ENCODE measurements around the gene ZNF366.

The ZNF366 gene

GRCh38 chr5:72518001-72518683 is 10.9 kb upstream of the ZNF366 start:
- no peak for FAIRE-seq

GRCh38 chr5:72516916-72517315 is 9.7 kb upstream of the ZNF366 start:
- FAIRE-seq = no peak

GRCh38 chr5:72515211-72515610 is 8.0 kb upstream of the ZNF366 start:
- FAIRE-seq = no peak

GRCh38 chr5:72512593-72512860 is 5.3 kb upstream of the ZNF366 start:
- no peak for FAIRE-seq

GRCh38 chr5:72511774-72512592 is 4.8 kb upstream of the ZNF366 start:
- FAIRE-seq = no peak

GRCh38 chr5:72511366-72511765 is 4.2 kb upstream of the ZNF366 start:
- no peak for FAIRE-seq

GRCh38 chr5:72510610-72511181 is 3.5 kb upstream of the ZNF366 start:
- FAIRE-seq = no peak

- no peak for FAIRE-seq
Measured at GRCh38 chr5:72509401-72509800, 2.2 kb upstream of the ZNF366 start.

- no peak for FAIRE-seq
Measured at GRCh38 chr5:72508241-72509170, 1.3 kb upstream of the ZNF366 start.

- FAIRE-seq = no peak
Measured at GRCh38 chr5:72507907-72508238, 663 bp upstream of the ZNF366 start.

GRCh38 chr5:72506158-72506549 is 1.1 kb downstream of the ZNF366 start:
- no peak for FAIRE-seq

GRCh38 chr5:72505539-72506157 is 1.6 kb downstream of the ZNF366 start:
- no peak for FAIRE-seq

- FAIRE-seq = no peak
Measured at GRCh38 chr5:72505016-72505415, 2.2 kb downstream of the ZNF366 start.

GRCh38 chr5:72503888-72504491 is 3.2 kb downstream of the ZNF366 start:
- no peak for FAIRE-seq

- no peak for FAIRE-seq
Measured at GRCh38 chr5:72501488-72501887, 5.7 kb downstream of the ZNF366 start.

GRCh38 chr5:72499730-72500129 is 7.5 kb downstream of the ZNF366 start:
- FAIRE-seq = no peak

GRCh38 chr5:72499090-72499489 is 8.1 kb downstream of the ZNF366 start:
- FAIRE-seq = no peak

- no peak for FAIRE-seq
Measured at GRCh38 chr5:72498284-72498683, 8.9 kb downstream of the ZNF366 start.

GRCh38 chr5:72497823-72498222 is 9.4 kb downstream of the ZNF366 start:
- FAIRE-seq = peak; percentile 66

- FAIRE-seq = no peak
Measured at GRCh38 chr5:72495410-72495809, 11.8 kb downstream of the ZNF366 start.

GRCh38 chr5:72494623-72495124 is 12.5 kb downstream of the ZNF366 start:
- FAIRE-seq = no peak

- FAIRE-seq = no peak
Measured at GRCh38 chr5:72489536-72489935, 17.7 kb downstream of the ZNF366 start.

All from colon (tissue), 2 donors.